CD4-positive, CD25-positive, alpha-beta regulatory T cell (primary cell): Measurements from ENCODE around the gene BCL6. TPM values are rescaled to one million over a fixed set of nuclear protein-coding genes. Genes with fewer than 3 reads are reported as not detected.

Source experiments
- ATAC-seq, 2 donors: fragments of 150-1000 bp; cut with Tn5 transposase; one replicate each; pipeline ENCODE4 v1.10.0; 2021; ENCODE audit warnings: low read depth in 2 of 2, moderate number of reproducible peaks in 2 of 2, moderate library complexity in 1 of 2
- DNase-seq, 3 donors: peaks; one replicate each; pipeline versions ENCODE4 v3.0.0 to v3.0.0-alpha.2; 2012 to 2022; ENCODE audit warnings: mixed read lengths in 1 of 3
- H3K27ac ChIP-seq: one replicate; pipeline ENCODE4 v1.7.0; 2013; ENCODE audit warnings: mild to moderate bottlenecking, low read length; ENCODE audit not compliant: insufficient read depth, poor library complexity, severe bottlenecking
- H3K27me3 ChIP-seq: one replicate; pipeline ENCODE4 v1.7.0; 2013; ENCODE audit warnings: low read length; ENCODE audit not compliant: control insufficient read depth, insufficient read depth
- H3K36me3 ChIP-seq: one replicate; pipeline ENCODE4 v1.7.0; 2013; ENCODE audit warnings: mild to moderate bottlenecking, low read length, moderate library complexity; ENCODE audit not compliant: control insufficient read depth, insufficient read depth
- H3K4me1 ChIP-seq: 2 replicates; pipeline ENCODE4 v1.7.0; 2013; ENCODE audit warnings: mild to moderate bottlenecking, low read length; ENCODE audit not compliant: insufficient read depth, control insufficient read depth, poor library complexity, severe bottlenecking
- H3K4me3 ChIP-seq: one replicate; pipeline ENCODE4 v1.7.0; 2013; ENCODE audit warnings: low read depth, mild to moderate bottlenecking, low read length, moderate library complexity
- H3K9me3 ChIP-seq, 2 experiments: 1 replicate in 1 of 2; 2 replicates in 1 of 2; pipeline ENCODE4 v1.7.0; 2013; ENCODE audit warnings: low read length in 2 of 2, mild to moderate bottlenecking in 1 of 2, moderate library complexity in 1 of 2; ENCODE audit not compliant: control insufficient read depth in 2 of 2
- H3K27ac Mint-ChIP-seq, 3 donors: one replicate each; pipeline ENCODE4 v1.8.0; 2020 to 2022; ENCODE audit warnings: mild to moderate bottlenecking in 3 of 3, mixed read lengths in 3 of 3, moderate library complexity in 2 of 3
- H3K27me3 Mint-ChIP-seq: one replicate; pipeline ENCODE4 v1.8.0; 2022; ENCODE audit warnings: mild to moderate bottlenecking, mixed read lengths
- H3K36me3 Mint-ChIP-seq: one replicate; pipeline ENCODE4 v1.8.0; 2020; ENCODE audit warnings: mixed read lengths
- H3K4me1 Mint-ChIP-seq, 4 donors: one replicate each; pipeline ENCODE4 v1.8.0; 2020 to 2022; ENCODE audit warnings: mixed read lengths in 4 of 4, mild to moderate bottlenecking in 1 of 4
- H3K4me3 Mint-ChIP-seq, 4 donors: one replicate each; pipeline ENCODE4 v1.8.0; 2020 to 2022; ENCODE audit warnings: mild to moderate bottlenecking in 4 of 4, mixed read lengths in 4 of 4, moderate library complexity in 3 of 4
- H3K9me3 Mint-ChIP-seq, 7 donors: one replicate each; pipeline ENCODE4 v1.8.0; 2020 to 2022; ENCODE audit warnings: mixed read lengths in 7 of 7, mild to moderate bottlenecking in 3 of 7, moderate library complexity in 2 of 7
- polyA plus RNA-seq, 4 donors: library from polyadenylated mRNA; unstranded; fragments of 300-500 nt; fragmentation: Illumina TruSeq; gene quantifications; one replicate each; pipeline ENCODE4 v1.2.3, GENCODE V29; 2021
- total RNA-seq: library from RNA; stranded (reverse); gene quantifications from one replicate; pipeline ENCODE4 v1.2.3, GENCODE V29; 2022

The BCL6 gene
- total and polyA plus RNA-seq, 5 donors from 2014 or later, result 1.8 to 39.6 (median 2.6) TPM

DNA sequence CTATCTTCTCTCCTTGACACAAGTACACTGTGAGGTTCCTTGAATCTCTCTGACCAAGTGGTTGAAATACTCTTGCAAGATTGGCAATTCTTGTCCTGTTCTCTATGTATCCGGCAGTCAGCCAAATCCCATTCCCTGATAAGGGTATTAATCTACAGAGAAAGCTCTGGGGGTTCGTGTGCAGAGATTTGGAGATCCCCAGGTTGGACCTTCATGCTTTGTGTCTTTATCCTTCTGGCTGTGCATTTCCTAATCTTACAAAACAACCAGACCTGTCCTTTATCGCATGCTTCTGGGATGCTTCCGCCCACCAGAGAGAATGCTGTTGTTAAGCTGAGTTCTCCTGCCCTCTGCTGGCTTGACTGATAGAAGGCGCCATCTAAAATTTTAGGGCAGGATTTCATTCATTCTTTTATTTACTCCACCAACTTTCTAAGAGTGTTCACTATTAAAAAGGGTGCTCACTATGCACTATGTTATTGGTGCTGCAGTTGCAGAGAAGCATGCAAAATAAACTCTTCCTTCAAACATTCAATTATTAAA is 66.5 kb downstream of the BCL6 start:
- no peak for ATAC-seq
- peak overlapping the region in 1 of 3 donors; percentile 26 for H3K27ac Mint-ChIP-seq
- Histone ChIP-seq H3K4me1 (no peaks in the 10 kb centered on the region), H3K36me3 (no peaks in the 10 kb centered on the region), H3K27me3 (peaks cover 11% of the 10 kb centered on the region), H3K4me3 (no peak overlapping the region), H3K9me3 (no peaks in the 10 kb centered on the region), H3K27ac (no peak overlapping the region)
- no peaks in the 10 kb centered on the region for H3K36me3 Mint-ChIP-seq
- H3K27me3 Mint-ChIP-seq, result peaks cover 52% of the 10 kb centered on the region
- DNase-seq, result peak in 2 of 3 donors; percentile 10 to 49
- no peak overlapping the region for H3K4me3 Mint-ChIP-seq
- H3K4me1 Mint-ChIP-seq, result peaks cover 0 to 2% (median 0%) of the 10 kb centered on the region in 4 donors
- peaks cover 0 to 3% (median 0%) of the 10 kb centered on the region in 7 donors for H3K9me3 Mint-ChIP-seq

DNA sequence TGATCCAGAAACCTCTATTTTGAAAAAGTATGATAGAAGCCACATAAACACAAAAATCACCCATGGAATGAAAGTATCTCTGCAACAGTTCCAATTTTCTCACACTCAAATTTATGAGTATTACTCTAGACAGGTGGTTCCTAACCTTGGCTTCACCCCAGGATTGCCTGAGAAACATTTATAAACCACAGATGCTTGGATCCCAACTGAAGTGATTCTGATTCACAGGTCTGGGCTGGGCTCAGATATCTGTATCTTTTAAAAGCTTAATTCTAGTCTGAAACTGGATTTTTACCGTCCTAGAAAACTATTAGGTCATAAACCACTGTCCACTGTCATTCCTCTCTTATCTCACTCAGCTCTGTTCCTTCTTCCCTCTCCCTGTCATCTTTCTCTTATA is 67.7 kb downstream of the BCL6 start:
- Mint-ChIP-seq H3K36me3 (no peaks in the 10 kb centered on the region), H3K27ac (no peak overlapping the region), H3K4me3 (no peak overlapping the region), H3K9me3 (peaks cover 0 to 3% (median 0%) of the 10 kb centered on the region in 7 donors), H3K4me1 (peaks cover 0 to 2% (median 0%) of the 10 kb centered on the region in 4 donors), H3K27me3 (peaks cover 61% of the 10 kb centered on the region)
- H3K36me3 ChIP-seq, result no peaks in the 10 kb centered on the region
- H3K4me1 ChIP-seq, result no peaks in the 10 kb centered on the region
- H3K4me3 ChIP-seq, result no peak overlapping the region
- H3K27ac ChIP-seq, result no peak overlapping the region
- ATAC-seq (no peak), DNase-seq (no peak)
- H3K9me3 ChIP-seq, result no peaks in the 10 kb centered on the region
- peaks cover 17% of the 10 kb centered on the region for H3K27me3 ChIP-seq

DNA sequence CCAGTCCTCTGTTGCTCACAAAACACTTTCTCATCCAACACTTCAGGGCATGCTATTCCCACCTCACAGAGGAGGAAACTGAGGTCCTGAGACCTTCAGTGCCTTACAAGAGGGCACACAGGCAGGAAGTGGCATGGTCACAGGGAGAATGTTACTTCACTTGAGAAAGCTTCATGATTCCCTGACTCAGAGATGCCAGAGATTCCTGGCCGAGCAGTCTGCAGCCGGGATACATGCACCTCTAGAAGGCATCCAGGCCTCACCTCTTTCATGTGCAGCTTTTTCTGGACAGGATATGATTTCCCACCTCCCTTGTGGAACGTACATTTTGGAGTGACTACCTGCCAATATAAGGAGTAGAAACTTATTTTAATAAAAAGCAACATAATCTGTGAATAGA is 72.3 kb downstream of the BCL6 start:
- no peak overlapping the region for H3K27ac ChIP-seq
- H3K27me3 ChIP-seq, result peaks cover 42% of the 10 kb centered on the region
- Mint-ChIP-seq H3K36me3 (no peaks in the 10 kb centered on the region), H3K4me1 (no peaks in the 10 kb centered on the region), H3K4me3 (no peak overlapping the region), H3K27ac (no peak overlapping the region), H3K27me3 (peaks cover 69% of the 10 kb centered on the region), H3K9me3 (no peaks in the 10 kb centered on the region)
- H3K36me3 ChIP-seq, result no peaks in the 10 kb centered on the region
- DNase-seq (no peak), ATAC-seq (no peak)
- no peaks in the 10 kb centered on the region for H3K9me3 ChIP-seq
- no peaks in the 10 kb centered on the region for H3K4me1 ChIP-seq
- H3K4me3 ChIP-seq, result no peak overlapping the region

Other genes starting within 250 kb of the BCL6 start
- not detected for gene SST, start 75.1 kb downstream of the BCL6 start, total RNA-seq
- gene SST, start 75.1 kb downstream of the BCL6 start, polyA plus RNA-seq, result not detected
- not detected for gene RTP2, start 42.9 kb downstream of the BCL6 start, total RNA-seq
- gene RTP2, start 42.9 kb downstream of the BCL6 start, polyA plus RNA-seq, result not detected